NCI-H187 treated with DMSO at 0.1 percent for 48 hours (cell line): ENCODE measurements around the gene CCR7.

Source experiments
- DNase-seq: peaks from one replicate; lab custom pipeline; 2025; lab: John Stamatoyannopoulos, UW

The CCR7 gene

DNA sequence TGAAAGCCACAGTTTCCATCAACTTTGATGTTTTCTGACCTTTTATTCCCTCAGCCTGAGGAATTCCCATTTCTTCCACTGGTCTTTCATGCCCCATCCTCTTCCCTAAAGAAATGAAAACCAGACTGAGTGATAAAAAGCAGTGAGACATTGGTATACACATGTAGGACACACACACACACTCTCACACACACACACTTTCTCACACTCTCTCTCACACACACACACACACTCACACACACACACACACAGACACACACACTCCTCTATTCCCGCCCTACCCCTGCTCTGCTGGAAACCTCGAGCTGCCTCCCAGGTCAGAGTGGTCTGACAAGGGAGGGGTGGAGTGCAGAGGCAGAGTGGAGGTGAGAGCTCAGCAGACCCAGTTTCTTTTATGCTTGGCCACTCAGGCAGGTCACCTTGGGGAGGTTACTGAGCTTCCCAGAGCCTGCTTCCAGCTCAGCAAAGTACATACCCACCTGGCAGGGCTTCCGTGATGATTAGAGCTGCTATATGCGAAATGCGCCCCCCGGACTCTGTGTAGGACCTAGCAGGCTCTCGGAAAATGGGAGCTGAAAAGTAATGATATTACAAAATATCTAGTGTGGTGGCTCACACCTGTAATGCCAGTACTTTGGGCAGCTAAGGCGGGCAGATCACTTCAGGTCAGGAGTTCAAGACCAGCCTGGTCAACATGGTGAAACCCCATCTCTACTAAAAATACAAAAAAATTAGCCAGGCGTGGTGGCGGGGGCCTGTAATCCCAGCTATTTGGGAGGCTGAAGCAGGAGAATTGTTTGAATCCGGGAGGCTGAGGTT, 30.7 kb downstream of the CCR7 start:
- no peak for DNase-seq

DNA sequence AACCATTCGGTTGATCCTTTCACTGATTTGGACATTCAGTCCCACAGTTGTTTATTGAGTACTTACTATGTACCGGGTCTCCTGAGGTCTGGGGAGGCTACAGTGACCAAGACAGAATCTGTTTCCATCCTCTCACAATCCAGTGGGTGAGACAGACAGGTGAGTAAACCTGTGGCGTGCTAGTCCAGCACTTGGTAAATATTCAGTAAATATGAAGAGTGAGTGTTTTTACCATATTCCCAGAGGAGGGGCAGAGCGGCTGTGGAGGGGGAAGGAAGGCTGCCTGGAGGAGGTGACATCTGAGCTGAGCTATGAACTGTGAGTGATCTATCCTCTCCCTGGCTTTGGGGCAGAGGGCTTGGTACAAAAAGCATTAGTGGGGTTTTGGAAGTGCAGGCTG, 31.4 kb downstream of the CCR7 start:
- no peak for DNase-seq

DNA sequence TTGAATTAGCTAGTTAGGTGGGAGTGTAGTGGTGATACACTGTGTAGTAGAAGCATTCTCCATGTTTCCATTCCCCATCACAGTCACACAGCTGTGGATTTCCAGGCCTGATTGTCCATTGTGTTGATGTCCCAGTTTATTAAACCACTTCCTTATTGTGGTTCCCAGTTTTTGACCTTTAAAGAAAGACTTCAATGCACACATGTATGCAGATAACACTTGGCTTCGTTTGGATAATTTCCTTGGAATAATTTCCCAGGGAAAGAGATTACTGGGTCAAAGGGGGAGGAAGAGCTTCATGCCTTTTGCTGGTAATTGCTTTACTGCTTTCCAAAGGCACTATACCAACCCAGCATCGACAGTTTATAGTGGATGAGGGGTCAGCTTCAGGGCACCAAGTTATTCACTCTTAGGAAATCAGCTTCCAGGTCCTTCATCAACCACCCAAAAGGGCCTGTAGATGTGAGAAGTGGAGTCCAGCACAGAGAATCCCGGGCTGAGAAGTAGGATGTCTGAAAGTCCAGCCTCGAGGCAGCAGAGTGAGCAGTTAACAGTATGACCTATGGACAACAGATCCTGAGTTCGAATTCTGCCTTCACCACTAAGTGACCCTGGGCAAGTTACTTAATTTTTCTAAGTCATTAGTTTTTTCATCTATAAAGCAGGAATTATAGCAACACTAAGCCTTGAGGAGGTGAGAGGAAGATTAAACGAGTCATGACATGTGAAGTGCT, 32.6 kb downstream of the CCR7 start:
- no peak for DNase-seq

DNA sequence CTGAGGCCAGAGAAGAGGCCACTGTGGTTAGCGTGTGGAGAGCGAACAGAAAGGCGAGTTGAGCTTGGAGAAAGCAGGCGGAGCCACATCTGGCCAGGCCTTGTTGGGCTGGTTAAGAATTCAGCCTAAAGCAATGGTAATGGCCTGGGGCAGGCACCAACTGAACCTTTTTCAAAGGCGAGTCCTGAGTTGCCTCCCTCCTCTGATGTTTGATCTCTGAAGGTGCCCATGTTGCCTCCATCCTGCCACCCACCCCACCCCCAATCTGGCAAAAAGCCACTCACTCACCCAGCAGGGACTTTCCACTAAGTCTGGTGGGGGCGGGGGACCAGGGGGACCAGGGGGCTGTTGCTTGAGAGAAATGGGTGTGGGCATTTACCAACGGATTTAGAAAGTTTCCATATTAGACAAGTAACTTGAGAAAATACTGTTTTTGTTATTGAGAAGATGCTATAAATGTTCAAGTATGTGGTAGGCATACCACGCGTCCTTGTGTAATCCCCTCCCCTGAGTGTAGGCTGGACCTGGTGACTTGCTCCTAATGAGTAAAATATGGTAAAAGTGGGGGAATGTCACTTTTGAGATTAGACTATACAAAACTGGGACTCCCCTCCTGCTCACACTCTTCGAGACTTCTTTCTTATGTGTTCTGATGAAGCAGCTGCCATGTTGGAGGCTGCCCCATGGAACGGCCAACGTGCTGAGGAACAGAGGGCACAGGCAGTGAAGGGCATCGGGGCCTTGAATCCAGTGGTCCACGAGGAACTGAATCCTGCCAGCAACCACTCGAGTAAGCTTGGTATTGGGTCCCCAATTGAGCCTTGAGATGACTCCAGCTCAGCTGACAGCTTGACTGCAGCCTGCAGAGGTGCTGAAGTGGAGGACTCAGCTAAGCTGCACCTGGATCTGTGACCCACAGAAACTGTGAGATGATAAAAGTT, 34.0 kb downstream of the CCR7 start:
- no peak for DNase-seq

- DNase-seq, result no peak
Observed at GRCh38 chr17:40530531-40530994, 34.7 kb downstream of the CCR7 start.

DNA sequence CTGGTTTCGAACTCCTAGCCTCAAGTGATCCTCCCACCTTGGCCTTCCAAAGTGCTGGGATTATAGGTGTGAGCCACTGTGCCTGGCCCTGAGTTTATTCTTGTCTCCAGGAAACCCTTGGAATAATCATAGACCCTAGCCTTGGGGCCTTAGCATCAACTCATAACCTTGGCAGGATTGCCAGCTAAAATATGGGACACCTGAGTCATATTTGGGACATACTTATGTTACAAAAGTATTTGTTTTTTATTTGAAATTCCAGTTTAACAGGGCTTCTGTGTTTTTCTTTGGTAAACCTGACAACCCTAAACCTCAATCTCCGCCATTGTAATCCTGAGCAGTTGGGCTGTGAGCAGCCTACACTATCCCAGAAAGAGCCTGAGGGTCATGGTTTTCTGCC, 35.3 kb downstream of the CCR7 start:
- no peak for DNase-seq

DNA sequence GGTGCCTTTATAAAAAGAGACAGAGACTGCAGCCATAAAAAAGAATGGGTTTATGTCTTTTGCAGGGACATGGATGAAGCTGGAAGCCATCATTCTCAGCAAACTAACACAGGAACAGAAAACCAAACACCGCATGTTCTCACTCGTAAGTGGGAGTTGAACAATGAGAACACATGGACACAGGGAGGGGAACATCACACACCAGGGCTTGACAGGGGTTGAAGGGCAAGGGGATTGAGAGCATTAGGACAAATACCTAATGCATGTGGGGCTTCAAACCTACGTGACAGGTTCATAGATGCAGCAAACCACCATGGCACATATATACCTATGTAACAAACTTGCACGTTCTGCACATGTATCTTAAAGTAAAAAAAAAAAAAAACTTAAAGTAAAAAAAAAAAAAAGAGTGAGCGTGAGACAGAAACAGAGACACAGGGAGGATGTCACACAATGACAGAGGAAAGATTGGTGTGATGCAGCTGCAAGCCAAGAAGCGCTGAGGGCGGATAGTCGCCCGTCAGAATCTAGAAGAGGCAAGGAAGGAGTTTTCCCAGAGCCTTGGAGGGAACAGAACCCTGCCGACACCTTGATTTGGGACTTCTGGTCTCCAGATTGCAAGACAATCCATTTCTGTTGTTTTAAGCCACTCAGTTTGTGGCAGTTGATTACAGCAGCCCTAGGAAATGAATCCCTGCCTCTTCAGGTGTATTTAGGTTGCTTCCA, 36.4 kb downstream of the CCR7 start:
- no peak for DNase-seq

GRCh38 chr17:40526668-40527067, 38.6 kb downstream of the CCR7 start:
- no peak for DNase-seq

- no peak for DNase-seq
Observed at GRCh38 chr17:40525294-40525693, 40.0 kb downstream of the CCR7 start.

GRCh38 chr17:40524243-40524965, 40.9 kb downstream of the CCR7 start:
- DNase-seq, result no peak

GRCh38 chr17:40522961-40523310, 42.3 kb downstream of the CCR7 start:
- no peak for DNase-seq

- DNase-seq, result no peak
Observed at GRCh38 chr17:40522250-40522960, 42.9 kb downstream of the CCR7 start.

- DNase-seq, result no peak
Observed at GRCh38 chr17:40520991-40521453, 44.2 kb downstream of the CCR7 start.

DNA sequence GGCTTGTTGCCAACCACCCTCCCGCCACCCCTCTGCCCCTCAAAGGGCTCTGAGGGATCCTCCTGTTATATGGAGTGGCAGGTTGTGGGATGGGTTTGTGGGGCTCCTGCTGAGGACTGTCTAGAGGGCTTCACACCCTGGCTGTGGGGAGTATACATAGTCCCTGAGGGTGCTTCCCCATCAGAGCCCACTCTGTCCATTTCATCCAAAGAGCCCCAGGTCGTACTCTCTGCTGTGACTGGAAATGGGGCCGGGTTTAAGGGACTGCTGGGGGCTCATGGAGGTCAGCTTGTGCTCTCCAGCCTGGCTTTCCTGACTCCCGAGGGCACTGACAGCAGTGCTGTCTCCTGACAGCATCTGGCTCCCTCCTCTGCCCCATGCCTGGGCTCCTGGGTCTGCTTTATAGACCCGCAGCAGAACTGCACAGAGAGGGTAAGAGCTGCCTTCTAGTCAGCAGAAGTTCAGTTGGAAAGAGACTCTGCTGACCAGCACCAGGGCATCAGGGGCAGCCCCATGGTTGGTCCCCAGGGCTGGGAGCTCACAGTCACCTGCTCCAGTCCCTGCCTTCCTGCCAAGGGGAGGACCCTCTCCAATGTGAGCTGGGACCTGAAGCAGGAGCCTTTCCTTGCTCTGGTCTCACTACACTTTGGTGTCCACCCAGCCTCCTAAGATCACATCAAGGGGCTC, 46.0 kb downstream of the CCR7 start:
- DNase-seq, result no peak

DNA sequence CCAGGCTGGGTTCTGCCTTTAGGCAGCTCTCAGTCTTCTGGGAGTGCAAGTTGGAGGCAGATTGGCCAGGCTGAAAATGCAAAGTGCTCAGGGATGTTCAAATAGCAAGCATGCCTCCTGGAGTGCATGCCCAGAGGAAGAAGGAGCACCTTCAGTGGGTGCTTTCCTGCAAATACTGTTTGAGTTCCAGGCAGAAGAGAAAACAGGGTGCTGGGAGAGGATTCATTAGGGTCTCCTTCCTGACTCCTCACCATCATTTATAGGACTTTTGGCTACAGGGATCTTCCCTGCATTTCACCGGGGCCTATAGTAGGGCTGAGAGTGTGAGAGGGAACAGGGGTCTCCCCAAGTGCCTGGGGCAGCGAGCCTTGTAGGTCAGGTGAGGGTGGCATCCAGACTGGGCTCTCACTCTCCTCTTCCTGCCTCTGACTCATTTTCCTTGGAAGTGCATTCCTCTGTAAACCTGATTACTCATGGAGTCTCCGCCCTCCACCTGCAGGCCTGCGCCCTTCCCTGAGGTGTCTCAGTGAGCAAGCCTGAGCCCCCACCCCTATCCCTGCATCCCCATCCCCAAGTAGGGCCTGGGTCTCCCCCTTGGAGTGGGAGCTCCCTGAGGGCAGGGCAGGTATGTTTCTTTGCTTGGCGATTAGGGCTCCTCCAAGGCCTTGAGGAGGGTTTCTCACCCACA, 46.7 kb downstream of the CCR7 start:
- no peak for DNase-seq

- DNase-seq, result no peak
Observed at GRCh38 chr17:40517981-40518380, 47.3 kb downstream of the CCR7 start.

DNA sequence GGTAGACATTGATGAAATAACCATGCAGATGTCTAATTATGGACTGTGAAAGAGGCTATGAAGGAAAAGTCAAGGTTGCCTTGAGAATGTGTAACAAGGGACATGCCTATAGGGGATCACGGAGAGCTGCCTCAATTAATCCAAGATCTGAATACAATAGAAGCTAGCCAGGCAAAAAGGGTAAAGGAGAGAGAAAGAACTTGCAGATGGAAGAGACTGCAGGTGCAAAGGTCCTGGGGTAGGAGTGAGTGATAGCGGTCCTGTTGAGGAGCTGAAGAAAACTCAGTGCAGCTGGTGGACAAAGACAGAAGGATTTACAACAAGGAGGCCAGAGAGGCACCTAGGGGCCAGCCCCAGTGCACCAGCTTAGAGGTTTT, 48.0 kb downstream of the CCR7 start:
- no peak for DNase-seq

- no peak for DNase-seq
Observed at GRCh38 chr17:40516581-40517285, 48.5 kb downstream of the CCR7 start.
